ENCODE data around the gene TMEM179.

The TMEM179 gene

GRCh38 chr14:104558231-104559027 is 46.1 kb downstream of the TMEM179 start:
- DNase-seq (ENCODE audit: low read depth in 2 of 3, low spot score in 2 of 3): no peak

- no peak for DNase-seq (ENCODE audit: low read depth in 2 of 3, low spot score in 2 of 3)
These were observed 46.8 kb downstream of the TMEM179 start for GRCh38 chr14:104557766-104558165.

DNA sequence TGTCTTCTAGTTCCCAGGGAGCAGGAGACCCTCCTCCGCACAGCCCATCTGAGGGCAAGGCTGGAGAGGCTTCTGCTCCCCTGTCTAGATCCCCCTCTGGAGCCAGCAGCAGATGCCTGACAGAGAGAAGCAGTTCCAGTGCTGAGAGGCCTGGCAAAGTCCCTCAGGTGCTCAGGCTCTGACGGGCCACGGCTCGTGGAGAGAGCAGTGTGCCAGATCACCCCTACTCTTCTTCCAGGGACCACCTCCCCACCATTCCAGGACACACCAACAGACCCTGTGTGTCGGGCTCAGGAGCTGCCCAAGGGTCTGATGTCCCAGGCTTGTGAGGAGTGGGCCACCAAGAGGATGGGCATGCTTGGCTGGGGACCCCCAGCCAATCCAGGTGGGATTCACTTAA is 47.5 kb downstream of the TMEM179 start:
- no peak for DNase-seq (ENCODE audit: low read depth in 2 of 3, low spot score in 2 of 3)

DNA sequence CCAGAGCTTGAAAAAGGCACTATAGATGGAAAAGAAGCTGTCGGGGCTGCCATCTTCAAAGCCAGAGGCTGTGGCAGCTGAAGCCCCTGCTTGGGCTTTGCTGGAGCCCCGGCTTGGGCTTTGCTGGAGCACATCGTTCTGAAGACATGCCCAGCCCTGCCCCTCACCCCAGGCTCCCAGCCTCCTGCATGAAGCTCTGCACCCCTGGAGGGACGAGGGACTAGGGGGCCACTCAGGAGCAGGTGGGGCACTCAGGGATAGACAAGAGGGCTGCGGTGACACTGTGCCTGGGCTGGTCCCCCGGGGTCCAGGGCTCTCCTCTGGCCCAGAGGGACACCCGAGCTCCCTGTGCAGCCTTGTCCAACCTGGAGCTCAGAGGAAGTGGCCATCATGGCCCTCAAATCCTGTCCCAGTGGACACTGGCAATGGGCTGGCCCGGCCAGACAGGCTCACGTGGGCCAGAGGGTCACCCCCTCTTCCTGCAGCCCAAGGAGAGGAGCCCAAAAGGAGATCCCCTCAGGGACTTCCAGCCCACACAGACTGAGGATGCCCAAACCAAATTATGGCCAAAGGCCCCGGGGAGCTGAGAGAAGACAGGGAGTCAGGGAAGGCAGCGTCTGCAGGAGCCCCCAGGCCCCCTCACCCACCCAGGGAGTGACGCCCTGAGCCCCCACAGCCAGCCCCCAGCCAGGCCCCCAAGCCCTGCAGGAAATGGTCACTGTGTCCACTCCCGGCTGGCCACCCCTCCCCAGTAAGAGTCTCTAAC is 48.1 kb downstream of the TMEM179 start:
- no peak for DNase-seq (ENCODE audit: low read depth in 2 of 3, low spot score in 2 of 3)

GRCh38 chr14:104555430-104556255 is 48.9 kb downstream of the TMEM179 start:
- no peak for DNase-seq (ENCODE audit: low read depth in 2 of 3, low spot score in 2 of 3)

- no peak for DNase-seq (ENCODE audit: low read depth in 2 of 3, low spot score in 2 of 3)
These were observed 49.8 kb downstream of the TMEM179 start for GRCh38 chr14:104554608-104555429.

DNA sequence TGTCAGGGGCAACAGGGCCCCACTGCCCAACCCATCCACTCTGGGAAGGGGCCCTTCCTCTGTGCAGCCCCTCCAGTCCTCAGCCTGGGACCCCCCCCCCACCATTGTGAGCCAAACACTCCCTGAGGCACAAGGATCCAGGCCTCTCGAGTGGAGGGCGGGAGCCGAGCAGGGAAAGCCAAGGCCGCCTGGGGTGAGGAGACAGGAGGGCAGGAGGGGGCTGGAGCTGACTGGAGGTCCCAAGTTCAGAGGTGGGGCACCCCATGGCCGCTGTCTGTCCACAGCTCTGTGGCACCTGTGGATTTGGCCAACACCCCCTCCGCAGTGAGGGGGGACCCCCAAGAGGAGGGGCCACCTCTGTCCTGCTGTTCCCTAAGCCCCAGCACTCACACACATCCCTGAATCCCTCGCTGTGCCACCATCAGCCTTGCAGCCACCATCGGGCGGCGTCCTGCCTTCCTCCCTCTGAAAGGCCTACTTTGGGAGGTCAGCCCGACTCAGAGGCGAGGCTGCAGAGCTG is 50.4 kb downstream of the TMEM179 start:
- DNase-seq (ENCODE audit: low read depth in 2 of 3, low spot score in 2 of 3): no peak

DNA sequence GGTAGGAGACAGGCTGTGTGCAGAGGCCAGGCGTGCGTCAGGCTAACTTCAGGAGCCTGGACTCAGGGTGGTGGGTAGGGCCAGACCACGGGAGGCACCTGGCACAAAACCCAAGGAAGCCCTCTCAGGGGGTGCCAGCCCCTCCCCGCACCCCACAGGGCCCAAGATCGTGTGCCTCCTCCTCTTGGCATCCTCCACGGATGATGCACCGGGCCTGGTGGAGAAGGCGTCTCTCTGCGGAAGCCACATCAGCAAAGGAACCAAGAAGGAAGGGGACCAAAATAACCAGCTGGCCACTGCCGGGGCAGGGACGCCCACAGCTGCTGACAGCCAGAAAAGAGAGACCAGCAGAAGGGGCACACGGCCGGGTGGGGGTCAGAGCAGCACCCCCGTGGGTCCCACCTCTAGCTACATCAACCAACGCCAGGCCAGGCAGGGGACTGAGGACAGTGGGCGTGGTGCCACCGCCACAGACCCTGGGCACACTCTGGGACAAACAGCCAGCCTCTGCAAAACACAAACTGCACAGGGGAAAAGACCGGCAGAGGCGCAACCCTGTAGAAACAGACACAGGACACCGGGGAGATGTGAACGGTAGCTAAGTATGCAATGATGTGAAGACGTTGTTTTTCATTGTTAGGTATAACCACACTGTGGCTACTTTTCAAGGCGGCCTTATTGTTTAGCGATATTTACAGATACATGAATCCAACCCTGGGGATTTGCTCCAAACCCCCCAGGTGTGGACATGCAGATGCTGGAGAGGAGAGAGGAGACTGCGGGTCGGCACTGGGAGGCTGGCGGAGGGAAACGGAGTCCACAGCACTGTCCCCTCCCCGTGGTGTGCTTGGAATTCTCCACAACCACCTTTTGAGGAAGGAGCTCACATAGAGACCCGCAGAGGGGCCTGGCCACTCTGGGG is 51.1 kb downstream of the TMEM179 start:
- DNase-seq (ENCODE audit: low read depth in 2 of 3, low spot score in 2 of 3): no peak

DNA sequence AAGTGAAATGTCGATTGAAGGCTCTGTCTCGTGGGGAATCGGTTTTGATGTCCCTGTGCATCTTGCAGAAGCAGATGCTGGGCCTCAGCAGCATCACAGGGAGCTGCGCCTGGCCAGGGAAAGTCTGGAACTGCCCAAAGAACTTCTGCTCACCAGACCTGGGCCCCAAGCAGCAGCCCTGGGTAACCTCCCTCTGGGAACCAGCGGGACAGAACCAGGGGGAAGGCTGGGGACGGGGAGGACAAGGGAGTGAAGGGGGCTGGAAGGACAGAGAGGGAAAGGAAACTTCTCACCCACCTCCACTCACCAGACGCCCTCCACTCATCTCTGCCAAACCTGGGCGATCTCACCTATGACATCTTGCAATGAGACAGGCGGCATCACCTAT is 51.8 kb downstream of the TMEM179 start:
- no peak for DNase-seq (ENCODE audit: low read depth in 2 of 3, low spot score in 2 of 3)

DNA sequence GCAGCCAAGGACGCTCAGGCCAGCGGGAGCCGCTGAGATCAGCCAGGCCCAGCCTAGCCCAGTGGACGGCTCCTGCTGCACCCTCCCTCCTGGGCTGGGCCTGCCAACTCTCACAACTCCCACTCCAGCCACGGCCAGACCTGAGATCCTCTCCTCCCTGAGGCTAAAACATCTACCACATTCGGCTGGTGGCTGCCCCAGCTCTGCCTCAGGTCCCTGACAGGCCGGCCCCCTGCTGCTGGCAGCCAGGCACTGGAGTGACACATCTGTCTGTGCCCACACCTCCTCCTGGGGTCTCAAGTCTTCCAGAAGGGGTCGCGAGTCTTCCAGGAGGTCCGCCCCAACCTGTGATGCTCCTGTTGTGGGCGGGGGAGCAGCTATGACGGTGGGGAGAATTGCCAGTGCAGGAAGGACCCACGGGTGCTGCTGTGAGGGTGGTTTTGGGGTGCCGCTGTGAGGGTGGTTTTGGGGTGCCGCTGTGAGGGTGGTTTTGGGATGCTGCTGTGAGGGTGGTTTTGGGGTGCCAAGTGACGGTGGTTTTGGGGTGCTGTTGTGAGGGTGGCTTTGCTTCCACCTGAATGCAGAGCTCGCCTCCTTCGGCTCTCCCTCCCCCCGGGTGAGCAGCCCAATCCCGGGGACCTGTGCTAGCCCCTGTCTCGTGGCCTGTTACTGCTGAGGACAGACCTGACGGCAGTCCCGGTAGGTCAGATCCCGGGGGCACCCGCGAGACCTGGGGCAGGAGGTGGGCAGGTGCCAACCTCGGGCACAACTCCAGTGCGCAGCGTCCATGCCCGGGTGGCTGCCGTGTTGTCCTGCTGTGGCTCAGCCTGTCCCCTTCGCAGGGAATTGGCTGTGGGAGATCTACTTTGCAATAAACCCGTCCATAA is 52.5 kb downstream of the TMEM179 start:
- no peak for DNase-seq (ENCODE audit: low read depth in 2 of 3, low spot score in 2 of 3)

GRCh38 chr14:104550861-104551728 is 53.5 kb downstream of the TMEM179 start:
- no peak for DNase-seq (ENCODE audit: low read depth in 2 of 3, low spot score in 2 of 3)

GRCh38 chr14:104550340-104550860 is 54.2 kb downstream of the TMEM179 start:
- DNase-seq (ENCODE audit: low read depth in 2 of 3, low spot score in 2 of 3): no peak

- no peak for DNase-seq (ENCODE audit: low read depth in 2 of 3, low spot score in 2 of 3)
These were observed 54.8 kb downstream of the TMEM179 start for GRCh38 chr14:104549536-104550339.

GRCh38 chr14:104548802-104549535 is 55.6 kb downstream of the TMEM179 start:
- no peak for DNase-seq (ENCODE audit: low read depth in 2 of 3, low spot score in 2 of 3)

DNA sequence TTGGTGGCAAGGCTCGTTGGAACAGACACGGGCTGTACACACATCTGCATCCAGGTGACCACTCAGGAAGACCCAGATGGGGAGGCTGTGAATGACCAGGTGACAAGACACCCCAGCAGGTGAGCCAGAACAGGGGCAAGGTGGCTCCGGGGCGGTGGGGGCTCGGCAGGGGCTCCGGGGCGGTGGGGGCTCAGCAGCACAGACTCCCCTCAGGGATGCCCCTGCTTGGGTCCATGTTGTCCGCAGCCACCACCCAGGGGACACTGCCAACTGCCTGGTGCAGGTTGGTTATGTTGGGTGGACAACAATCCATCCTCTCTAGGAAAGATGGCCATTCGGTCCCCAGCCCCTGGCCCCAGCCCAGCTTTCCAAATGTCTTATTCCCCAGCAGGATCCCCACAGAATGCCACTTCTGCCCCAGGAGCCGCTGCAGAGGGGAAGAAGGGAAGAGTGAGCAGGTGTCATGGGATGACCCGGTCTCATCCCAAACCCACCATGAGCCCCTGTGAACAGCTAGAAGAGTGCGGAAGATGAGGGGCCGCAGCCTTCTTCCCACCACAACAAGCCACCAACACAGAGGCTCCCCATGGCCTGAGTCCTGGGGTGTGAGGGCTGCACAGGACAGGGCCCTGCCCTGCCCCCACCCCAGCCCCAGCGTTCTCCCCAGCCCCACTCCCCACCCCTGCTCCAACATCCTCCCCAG is 56.4 kb downstream of the TMEM179 start:
- DNase-seq (ENCODE audit: low read depth in 2 of 3, low spot score in 2 of 3): no peak
